Upper lobe of right lung (tissue), 1 donor: ENCODE results near the gene STX11. TPM values are rescaled to one million over a fixed set of nuclear protein-coding genes. Genes with fewer than 3 reads are reported as not detected.

Source experiments
- ATAC-seq: fragments of 200-7000 bp; cut with Tn5 transposase; one replicate; pipeline ENCODE4 v1.9.1; 2020; ENCODE audit warnings: mild to moderate bottlenecking, moderate library complexity
- DNase-seq: peaks from one replicate; pipeline ENCODE4 v3.0.0-alpha.2; 2020
- H3K27ac ChIP-seq: fragments of 200-600 bp; one replicate; pipeline ENCODE4 v1.8.0; 2022
- H3K27me3 ChIP-seq: fragments of 200-600 bp; one replicate; pipeline ENCODE4 v1.8.0; 2022; ENCODE audit warnings: mild to moderate bottlenecking
- H3K36me3 ChIP-seq: fragments of 200-600 bp; one replicate; pipeline ENCODE4 v1.8.0; 2022
- H3K4me1 ChIP-seq: fragments of 200-600 bp; one replicate; pipeline ENCODE4 v1.8.0; 2022
- H3K4me3 ChIP-seq: fragments of 200-600 bp; one replicate; pipeline ENCODE4 v1.8.0; 2022; ENCODE audit warnings: mild to moderate bottlenecking
- H3K9me3 ChIP-seq: fragments of 200-600 bp; one replicate; pipeline ENCODE4 v1.8.0; 2022
- intact Hi-C: fragments of 100-400 bp; cut with DNase I; formaldehyde crosslinking; loops from one replicate; pipeline ENCODE4 v1.11.0; 2022
- total RNA-seq: library from RNA; stranded (reverse); fragmentation: NEBNext Ultra II Directional; extraction: Animal tissue kit (Norgen Biotek cat#: 25700); gene quantifications from one replicate; pipeline ENCODE4 v1.2.1, GENCODE V29; 2021
- TF ChIP-seq, protein P1 (sequence below): fragments of 200-600 bp; IDR thresholded peaks from one replicate; pipeline ENCODE4 v1.8.0; 2022; ENCODE audit warnings: antibody characterized with exemption
- donor health status: DM: no; HTN: yes; CAD: no; lungs with severe emphysema.

Gene STX11
- total RNA-seq, 1 donor from 2014 or later = 49.6 TPM

DNA sequence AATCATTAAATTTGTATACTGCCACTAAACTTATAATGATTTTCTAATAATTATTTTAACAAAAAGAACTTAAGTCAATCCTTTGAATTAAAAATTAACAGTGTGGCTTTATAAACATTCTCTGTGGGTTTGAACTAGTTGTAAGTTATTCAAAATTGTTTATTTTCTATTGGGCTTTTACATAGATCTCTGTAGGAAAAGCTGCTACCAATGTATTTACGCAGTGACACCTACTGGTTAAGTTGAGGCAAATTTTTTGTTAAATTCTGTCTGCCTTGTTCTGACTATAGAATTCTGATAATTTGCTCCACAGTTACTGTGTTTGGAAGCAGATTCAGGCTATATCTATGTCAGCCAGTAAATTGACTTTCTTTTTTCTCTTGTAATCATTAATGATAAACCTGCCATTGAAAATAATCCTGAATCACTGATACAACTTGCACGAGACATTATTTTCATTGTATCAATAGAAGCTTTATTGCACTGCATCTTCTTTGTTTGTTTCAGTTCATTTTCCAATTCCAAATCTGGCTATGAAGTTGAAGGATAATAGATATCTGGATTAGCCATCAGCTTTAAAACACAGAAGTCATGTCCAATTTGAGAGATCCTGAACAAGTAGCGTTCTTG lies 68.9 kb downstream of the STX11 start:
- H3K36me3 ChIP-seq = no peaks in the 10 kb centered on the region
- no peaks in the 10 kb centered on the region for H3K27me3 ChIP-seq
- TF ChIP-seq, protein P1, sequence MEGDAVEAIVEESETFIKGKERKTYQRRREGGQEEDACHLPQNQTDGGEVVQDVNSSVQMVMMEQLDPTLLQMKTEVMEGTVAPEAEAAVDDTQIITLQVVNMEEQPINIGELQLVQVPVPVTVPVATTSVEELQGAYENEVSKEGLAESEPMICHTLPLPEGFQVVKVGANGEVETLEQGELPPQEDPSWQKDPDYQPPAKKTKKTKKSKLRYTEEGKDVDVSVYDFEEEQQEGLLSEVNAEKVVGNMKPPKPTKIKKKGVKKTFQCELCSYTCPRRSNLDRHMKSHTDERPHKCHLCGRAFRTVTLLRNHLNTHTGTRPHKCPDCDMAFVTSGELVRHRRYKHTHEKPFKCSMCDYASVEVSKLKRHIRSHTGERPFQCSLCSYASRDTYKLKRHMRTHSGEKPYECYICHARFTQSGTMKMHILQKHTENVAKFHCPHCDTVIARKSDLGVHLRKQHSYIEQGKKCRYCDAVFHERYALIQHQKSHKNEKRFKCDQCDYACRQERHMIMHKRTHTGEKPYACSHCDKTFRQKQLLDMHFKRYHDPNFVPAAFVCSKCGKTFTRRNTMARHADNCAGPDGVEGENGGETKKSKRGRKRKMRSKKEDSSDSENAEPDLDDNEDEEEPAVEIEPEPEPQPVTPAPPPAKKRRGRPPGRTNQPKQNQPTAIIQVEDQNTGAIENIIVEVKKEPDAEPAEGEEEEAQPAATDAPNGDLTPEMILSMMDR = peak; percentile 65
- no peak overlapping the region for H3K27ac ChIP-seq
- no peak overlapping the region for H3K4me3 ChIP-seq
- intact Hi-C loops = loop anchor here (10.0 kb wide), 1 partner anchor 114 kb away; no protein-coding TSS in a partner anchor
- peaks cover 16% of the 10 kb centered on the region for H3K4me1 ChIP-seq
- ATAC-seq (no peak), DNase-seq (no peak)
- H3K9me3 ChIP-seq = no peaks in the 10 kb centered on the region

DNA sequence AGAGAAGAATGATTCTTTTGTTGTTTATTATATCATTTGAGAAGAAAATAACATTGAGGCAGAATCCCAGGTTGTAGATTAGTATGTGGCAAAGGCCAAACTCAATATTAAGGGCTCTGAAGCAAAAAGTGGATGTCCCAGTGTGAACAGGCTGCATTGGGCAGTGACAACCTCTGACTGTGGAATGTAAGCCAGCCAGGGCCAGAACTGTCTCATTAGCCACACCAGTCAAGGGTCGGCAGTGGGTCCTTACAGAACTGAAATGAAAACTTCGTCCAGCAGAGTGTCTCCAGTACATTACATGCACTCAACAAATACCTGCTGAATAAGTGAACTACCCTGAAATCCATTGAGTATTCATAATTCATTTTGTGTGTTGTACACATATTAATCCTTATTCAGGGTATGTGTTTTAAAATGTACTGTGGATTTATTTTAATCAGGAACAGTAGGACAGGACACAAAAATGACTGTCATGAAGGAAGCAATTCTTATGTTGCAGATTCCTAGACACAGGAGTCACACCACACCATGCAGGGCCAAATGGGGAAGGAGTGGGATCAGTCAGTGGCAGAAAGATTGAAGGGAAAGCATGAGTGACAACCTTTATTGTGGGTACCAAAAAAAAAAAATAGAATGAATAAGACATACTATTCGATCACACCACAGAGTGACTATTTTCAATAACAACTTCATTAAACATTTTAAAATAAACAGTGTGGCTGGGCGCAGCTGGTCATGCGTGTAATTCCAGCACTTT lies 69.9 kb downstream of the STX11 start:
- Histone ChIP-seq H3K9me3 (no peaks in the 10 kb centered on the region), H3K27ac (no peak overlapping the region), H3K27me3 (no peaks in the 10 kb centered on the region), H3K4me3 (no peak overlapping the region), H3K4me1 (peaks cover 10% of the 10 kb centered on the region), H3K36me3 (no peaks in the 10 kb centered on the region)
- intact Hi-C loops = no loop called here
- DNase-seq (no peak), ATAC-seq (no peak)
- TF ChIP-seq, protein P1 = no peak

DNA sequence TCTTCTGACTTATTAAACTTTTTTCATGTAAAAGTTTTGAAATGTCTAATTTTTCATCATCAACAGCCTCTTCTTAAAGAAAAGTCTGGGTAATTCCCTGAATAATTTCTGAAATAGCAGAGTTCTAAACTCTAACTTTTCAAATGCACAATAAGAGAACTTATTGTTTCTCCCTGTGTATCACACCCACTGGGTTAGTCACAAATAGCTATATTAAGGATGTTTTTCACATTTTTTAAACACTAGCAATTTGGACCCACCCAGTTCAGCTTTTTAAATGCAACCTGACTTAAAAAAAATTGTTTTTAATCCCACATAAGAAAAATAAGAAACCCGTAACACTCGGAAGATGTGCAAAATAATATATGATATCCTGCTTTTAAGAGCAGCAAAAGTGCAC lies 73.4 kb downstream of the STX11 start:
- H3K27ac ChIP-seq = no peak overlapping the region

GRCh38 chr6:144231721-144232120 lies 81.4 kb downstream of the STX11 start:
- intact Hi-C loops = no loop called here
- H3K36me3 ChIP-seq = no peaks in the 10 kb centered on the region
- H3K27ac ChIP-seq = no peak overlapping the region
- no peak overlapping the region for H3K4me3 ChIP-seq
- DNase-seq (no peak), ATAC-seq (no peak)
- TF ChIP-seq, protein P1 = no peak
- H3K27me3 ChIP-seq = no peaks in the 10 kb centered on the region
- H3K4me1 ChIP-seq = no peaks in the 10 kb centered on the region
- no peaks in the 10 kb centered on the region for H3K9me3 ChIP-seq

More for the DNA sequence above, 73.4 kb downstream of the STX11 start:
- ATAC-seq (no peak), DNase-seq (no peak)
- Histone ChIP-seq H3K9me3 (no peaks in the 10 kb centered on the region), H3K36me3 (no peaks in the 10 kb centered on the region), H3K4me3 (no peak overlapping the region), H3K4me1 (peaks cover 3% of the 10 kb centered on the region), H3K27me3 (no peaks in the 10 kb centered on the region)
- intact Hi-C loops = no loop called here
- TF ChIP-seq, protein P1 = no peak

DNA sequence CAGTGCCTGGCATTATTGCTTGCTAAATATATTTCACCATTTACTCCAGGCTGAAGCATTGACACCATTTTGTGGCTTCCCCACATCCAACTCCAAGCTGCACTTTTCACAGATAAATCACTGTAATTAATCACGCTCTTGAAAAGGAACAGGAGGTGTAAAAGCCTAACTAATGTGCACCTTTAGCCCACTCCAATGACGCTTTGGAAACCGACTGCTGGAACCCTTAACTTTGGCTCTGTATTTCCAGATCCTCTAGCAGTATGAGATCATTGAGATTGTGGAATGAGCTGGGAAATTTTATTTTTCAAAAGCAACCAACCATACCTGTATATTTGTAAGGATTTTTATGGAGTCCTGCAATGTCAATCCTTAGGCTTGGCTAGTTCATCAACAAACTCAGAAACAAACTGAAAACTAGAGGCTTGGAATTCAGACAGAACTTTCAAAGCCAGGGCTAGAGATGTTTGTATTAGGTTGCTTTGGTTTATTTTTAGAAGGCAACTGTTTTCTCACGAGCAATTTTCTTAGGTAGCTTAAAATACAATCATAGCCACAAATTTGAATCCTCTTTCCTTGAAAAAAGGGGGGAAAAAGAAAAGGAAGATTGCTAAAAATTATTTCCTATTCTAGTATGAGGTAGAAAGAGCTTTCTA lies 82.0 kb downstream of the STX11 start:
- intact Hi-C loops = no loop called here
- no peak overlapping the region for H3K27ac ChIP-seq

More for the DNA sequence above, 82.0 kb downstream of the STX11 start:
- Histone ChIP-seq H3K4me1 (no peaks in the 10 kb centered on the region), H3K9me3 (no peaks in the 10 kb centered on the region), H3K36me3 (no peaks in the 10 kb centered on the region), H3K4me3 (no peak overlapping the region), H3K27me3 (no peaks in the 10 kb centered on the region)
- ATAC-seq (no peak), DNase-seq (no peak)
- TF ChIP-seq, protein P1 = no peak
